ENCODE measurements around the gene DMRT1.
A peak's percentile ranks its signal among the peaks of the same experiment; 100 is the strongest.

Gene DMRT1

GRCh38 chr9:976258-976942, 134.9 kb downstream of the DMRT1 start, which contains the start of gene DMRT3 (continued):
- no peak for TF ChIP-seq REST (tag by site-specific recombination; IDR thresholded peaks at IDR 0.05)
- TF ChIP-seq WT1 (tag by site-specific recombination; IDR thresholded peaks at IDR 0.05): peak; percentile 73
- peak; percentile 66 for TF ChIP-seq ZNF366 (tag by site-specific recombination; conservative IDR thresholded peaks at IDR 0.05)
- peak; percentile 94 for TF ChIP-seq ZNF610 (tag by site-specific recombination; IDR thresholded peaks at IDR 0.05; ENCODE audit: borderline replicate concordance)
- TF ChIP-seq ZNF16 (tag by site-specific recombination; IDR thresholded peaks at IDR 0.05; ENCODE audit: low read depth): no peak
- TF ChIP-seq PATZ1 (tag by site-specific recombination; IDR thresholded peaks at IDR 0.05): peak; percentile 94
- TF ChIP-seq KLF17 (tag by site-specific recombination; IDR thresholded peaks at IDR 0.05): 0 out of 2 replicates have a peak, but pooled peaks have one; percentile 35
- peak; percentile 72 for TF ChIP-seq ZIC2 (tag by site-specific recombination; IDR thresholded peaks at IDR 0.05)
- TF ChIP-seq ZNF660 (tag by site-specific recombination; IDR thresholded peaks at IDR 0.05): 0 out of 2 replicates have a peak, but pooled peaks have one; percentile 6
- no peak for TF ChIP-seq ZNF274 (IDR thresholded peaks at IDR 0.05; ENCODE audit: low read length)
- no peak for TF ChIP-seq ZNF274 (tag by site-specific recombination; IDR thresholded peaks at IDR 0.05; ENCODE audit: borderline replicate concordance)
- peak; percentile 30; the same call in 1 of the 2 replicates for TF ChIP-seq GLIS1 (tag by site-specific recombination; IDR thresholded peaks at IDR 0.05)
- TF ChIP-seq ZBTB10 (tag by site-specific recombination; IDR thresholded peaks at IDR 0.05): peak; percentile 55; the same call in 1 of the 2 replicates
- TF ChIP-seq AEBP2 (tag by site-specific recombination; IDR thresholded peaks at IDR 0.05; ENCODE audit: borderline replicate concordance): no peak
- TF ChIP-seq ZNF423 (tag by site-specific recombination; IDR thresholded peaks at IDR 0.05): no peak
- peak; percentile 40; the same call in 1 of the 2 replicates for TF ChIP-seq KLF8 (tag by site-specific recombination; IDR thresholded peaks at IDR 0.05)
- no peak for TF ChIP-seq ZSCAN23 (tag by site-specific recombination; IDR thresholded peaks at IDR 0.05)
- TF ChIP-seq PRDM10 (tag by site-specific recombination; IDR thresholded peaks at IDR 0.05): peak; percentile 19
- no peak for TF ChIP-seq ZNF654 (tag by site-specific recombination; IDR thresholded peaks at IDR 0.05; ENCODE audit: low read depth)
- no peak for TF ChIP-seq ZNF791 (tag by site-specific recombination; IDR thresholded peaks at IDR 0.05)
- TF ChIP-seq ZSCAN30 (tag by site-specific recombination; IDR thresholded peaks at IDR 0.05): peak; percentile 48; the same call in 1 of the 2 replicates
- TF ChIP-seq GLIS2 (tag by site-specific recombination; IDR thresholded peaks at IDR 0.05): peak; percentile 83
- TF ChIP-seq ZNF777 (tag by site-specific recombination; IDR thresholded peaks at IDR 0.05; ENCODE audit: borderline replicate concordance): no peak
- TF ChIP-seq EGR2 (tag by site-specific recombination; IDR thresholded peaks at IDR 0.05; ENCODE audit: low read depth): peak; percentile 61
- no peak for TF ChIP-seq BCL11A (tag by site-specific recombination; IDR thresholded peaks at IDR 0.05; ENCODE audit: low read depth)

Data from HEK293 (cell line).